ENCODE measurements around the gene HLA-B. TPM values are rescaled to one million over a fixed set of nuclear protein-coding genes. Genes with fewer than 3 reads are reported as not detected.

HLA-B gene
- total RNA-seq, 1 experiment from 2014 or later, result 1,556 TPM

DNA sequence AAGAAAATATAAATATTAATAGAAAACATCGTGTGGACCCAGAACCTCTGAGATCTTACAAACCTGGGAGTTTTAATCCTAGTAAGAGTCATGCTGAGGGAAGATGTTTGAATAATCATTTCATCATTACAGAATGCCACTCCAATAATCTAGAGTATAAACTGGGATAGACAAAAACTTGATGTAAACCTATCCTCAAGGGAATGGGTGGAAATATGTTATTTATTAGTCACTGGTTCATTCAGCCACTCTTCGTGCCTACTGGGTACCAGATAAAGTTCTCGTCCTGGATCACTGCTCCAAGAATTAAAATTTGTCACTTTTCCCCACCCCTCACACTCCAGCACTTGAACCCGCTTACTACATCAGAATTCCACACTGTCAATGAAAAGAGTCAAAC, 7.7 kb downstream of the HLA-B start:
- no peak overlapping the region for H2AFZ ChIP-seq (ENCODE audit: low read length)
- no peak overlapping the region for H3K27ac ChIP-seq (ENCODE audit: low read length)
- DNase-seq, result no peak
- no peak overlapping the region for H3K4me2 ChIP-seq (ENCODE audit: low read depth, low read length, poor library complexity, severe bottlenecking)
- peaks cover 15% of the 10 kb centered on the region for H3K4me1 ChIP-seq (ENCODE audit: low read length)
- H3K27me3 ChIP-seq (ENCODE audit: low read length), result no peaks in the 10 kb centered on the region
- H3K36me3 ChIP-seq (ENCODE audit: insufficient read depth, low read length), result no peaks in the 10 kb centered on the region; the same call in none of the 2 replicates
- no peaks in the 10 kb centered on the region for H3K9me3 ChIP-seq (ENCODE audit: low read length)
- no peaks in the 10 kb centered on the region for H3K9me2 ChIP-seq (replicated peaks; ENCODE audit: insufficient read depth, low read length)
- no peaks in the 10 kb centered on the region for H3K79me2 ChIP-seq (ENCODE audit: low read length)
- H4K20me1 ChIP-seq (ENCODE audit: insufficient read depth, low read depth, low read length), result peaks cover 7% of the 10 kb centered on the region; the same call in 1 of the 2 replicates
- no peak overlapping the region for H3K9ac ChIP-seq (ENCODE audit: low read length)
- H3K4me3 ChIP-seq (ENCODE audit: low read length), result no peak overlapping the region

DNA sequence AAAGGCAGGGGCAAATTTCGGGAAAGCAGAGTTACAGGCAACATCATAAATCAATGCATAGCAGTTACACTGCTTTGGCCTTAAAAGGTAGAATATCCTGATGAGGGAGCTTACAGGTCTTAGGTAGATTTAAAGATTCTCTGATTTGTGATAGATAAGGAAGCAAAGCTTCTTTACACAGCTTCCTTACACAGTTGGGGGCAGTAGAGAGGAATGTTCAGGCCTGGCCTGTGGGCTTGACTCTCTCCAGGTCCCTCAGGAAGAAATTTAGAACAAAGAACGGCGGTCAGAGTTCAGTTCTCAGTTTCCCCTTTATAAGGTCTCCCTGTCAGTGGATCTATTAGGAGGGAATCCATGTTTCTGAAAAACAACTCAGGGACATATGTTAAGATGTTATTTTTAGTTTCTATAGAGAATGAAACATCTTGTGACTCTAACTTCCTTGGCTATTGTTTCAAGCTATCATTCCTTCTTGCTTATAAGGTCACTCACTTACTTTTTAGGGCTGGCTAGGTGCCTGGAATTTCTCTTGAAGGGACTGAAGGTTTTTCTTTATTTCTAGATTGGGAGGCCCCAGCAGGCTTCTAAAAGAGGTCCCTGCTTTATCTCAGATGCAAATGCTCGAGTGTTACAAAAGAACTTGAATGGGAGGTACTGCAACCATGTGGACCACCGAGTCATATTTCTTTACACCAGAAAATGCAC, 11.8 kb downstream of the HLA-B start:
- H2AFZ ChIP-seq (ENCODE audit: low read length), result no peak overlapping the region
- no peaks in the 10 kb centered on the region for H3K79me2 ChIP-seq (ENCODE audit: low read length)
- no peaks in the 10 kb centered on the region for H3K36me3 ChIP-seq (ENCODE audit: insufficient read depth, low read length)
- no peak overlapping the region for H3K4me3 ChIP-seq (ENCODE audit: low read length)
- DNase-seq, result no peak
- H3K9me2 ChIP-seq (replicated peaks; ENCODE audit: insufficient read depth, low read length), result no peaks in the 10 kb centered on the region
- no peak overlapping the region for H3K9ac ChIP-seq (ENCODE audit: low read length)
- H3K4me1 ChIP-seq (ENCODE audit: low read length), result peaks cover under 1% of the 10 kb centered on the region; the same call in 1 of the 2 replicates
- H3K4me2 ChIP-seq (ENCODE audit: low read depth, low read length, poor library complexity, severe bottlenecking), result no peak overlapping the region
- no peak overlapping the region for H3K27ac ChIP-seq (ENCODE audit: low read length)
- H4K20me1 ChIP-seq (ENCODE audit: insufficient read depth, low read depth, low read length), result no peaks in the 10 kb centered on the region
- no peaks in the 10 kb centered on the region for H3K9me3 ChIP-seq (ENCODE audit: low read length)
- no peaks in the 10 kb centered on the region for H3K27me3 ChIP-seq (ENCODE audit: low read length)

DNA sequence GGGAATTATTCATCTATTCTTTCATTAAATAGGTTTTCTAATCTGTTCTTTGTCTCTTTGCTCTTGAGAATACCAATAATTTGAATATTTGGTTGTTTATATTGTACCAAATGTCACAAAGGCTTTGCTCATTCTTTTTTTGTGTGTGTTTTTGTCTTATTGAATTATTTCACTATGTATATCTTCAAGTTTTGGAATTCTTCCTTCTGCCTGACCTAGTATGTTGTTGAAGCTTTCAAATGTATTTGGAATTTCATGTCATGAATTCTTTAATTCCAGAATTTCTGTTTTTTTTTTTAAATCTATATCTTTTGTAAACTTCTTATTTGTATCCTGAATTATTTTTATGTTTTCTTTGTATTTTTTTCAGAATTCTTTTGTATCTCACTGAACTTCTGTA, 16.8 kb downstream of the HLA-B start:
- H3K36me3 ChIP-seq (ENCODE audit: insufficient read depth, low read length), result no peaks in the 10 kb centered on the region
- H3K27me3 ChIP-seq (ENCODE audit: low read length), result no peaks in the 10 kb centered on the region
- no peak overlapping the region for H3K4me3 ChIP-seq (ENCODE audit: low read length)
- no peak overlapping the region for H2AFZ ChIP-seq (ENCODE audit: low read length)
- H4K20me1 ChIP-seq (ENCODE audit: insufficient read depth, low read depth, low read length), result no peaks in the 10 kb centered on the region
- no peaks in the 10 kb centered on the region for H3K9me2 ChIP-seq (replicated peaks; ENCODE audit: insufficient read depth, low read length)
- no peak overlapping the region for H3K27ac ChIP-seq (ENCODE audit: low read length)
- no peak overlapping the region for H3K9ac ChIP-seq (ENCODE audit: low read length)
- DNase-seq, result no peak
- H3K9me3 ChIP-seq (ENCODE audit: low read length), result peaks cover 9% of the 10 kb centered on the region
- H3K4me2 ChIP-seq (ENCODE audit: low read depth, low read length, poor library complexity, severe bottlenecking), result no peak overlapping the region
- no peaks in the 10 kb centered on the region for H3K4me1 ChIP-seq (ENCODE audit: low read length)
- H3K79me2 ChIP-seq (ENCODE audit: low read length), result no peaks in the 10 kb centered on the region

DNA sequence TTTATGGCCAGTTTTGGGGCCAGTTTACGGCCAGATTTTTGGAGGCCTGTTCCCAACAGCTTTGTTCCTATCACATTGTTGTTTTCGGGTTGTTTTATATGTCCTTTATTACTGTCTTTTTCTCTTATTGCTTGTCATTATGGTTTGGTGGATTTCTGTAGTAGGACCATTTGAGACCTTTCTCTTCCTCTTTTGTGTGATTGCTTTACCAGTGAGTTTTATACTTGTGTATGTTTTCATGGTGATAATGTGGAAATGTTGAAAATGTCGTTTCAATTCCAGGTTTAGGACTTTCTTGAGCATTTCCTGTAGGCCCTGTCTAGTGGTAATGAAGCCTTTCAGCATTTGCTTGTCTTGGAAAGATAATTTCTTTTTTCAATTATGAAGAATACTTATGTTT, 17.8 kb downstream of the HLA-B start:
- H3K36me3 ChIP-seq (ENCODE audit: insufficient read depth, low read length), result no peaks in the 10 kb centered on the region
- no peaks in the 10 kb centered on the region for H3K79me2 ChIP-seq (ENCODE audit: low read length)
- no peaks in the 10 kb centered on the region for H3K27me3 ChIP-seq (ENCODE audit: low read length)
- H3K9me3 ChIP-seq (ENCODE audit: low read length), result peaks cover 9% of the 10 kb centered on the region
- no peak overlapping the region for H3K4me2 ChIP-seq (ENCODE audit: low read depth, low read length, poor library complexity, severe bottlenecking)
- H3K9ac ChIP-seq (ENCODE audit: low read length), result no peak overlapping the region
- DNase-seq, result no peak
- H3K9me2 ChIP-seq (replicated peaks; ENCODE audit: insufficient read depth, low read length), result no peaks in the 10 kb centered on the region
- H3K4me1 ChIP-seq (ENCODE audit: low read length), result no peaks in the 10 kb centered on the region
- no peak overlapping the region for H3K27ac ChIP-seq (ENCODE audit: low read length)
- no peak overlapping the region for H3K4me3 ChIP-seq (ENCODE audit: low read length)
- H2AFZ ChIP-seq (ENCODE audit: low read length), result no peak overlapping the region
- no peaks in the 10 kb centered on the region for H4K20me1 ChIP-seq (ENCODE audit: insufficient read depth, low read depth, low read length)

DNA sequence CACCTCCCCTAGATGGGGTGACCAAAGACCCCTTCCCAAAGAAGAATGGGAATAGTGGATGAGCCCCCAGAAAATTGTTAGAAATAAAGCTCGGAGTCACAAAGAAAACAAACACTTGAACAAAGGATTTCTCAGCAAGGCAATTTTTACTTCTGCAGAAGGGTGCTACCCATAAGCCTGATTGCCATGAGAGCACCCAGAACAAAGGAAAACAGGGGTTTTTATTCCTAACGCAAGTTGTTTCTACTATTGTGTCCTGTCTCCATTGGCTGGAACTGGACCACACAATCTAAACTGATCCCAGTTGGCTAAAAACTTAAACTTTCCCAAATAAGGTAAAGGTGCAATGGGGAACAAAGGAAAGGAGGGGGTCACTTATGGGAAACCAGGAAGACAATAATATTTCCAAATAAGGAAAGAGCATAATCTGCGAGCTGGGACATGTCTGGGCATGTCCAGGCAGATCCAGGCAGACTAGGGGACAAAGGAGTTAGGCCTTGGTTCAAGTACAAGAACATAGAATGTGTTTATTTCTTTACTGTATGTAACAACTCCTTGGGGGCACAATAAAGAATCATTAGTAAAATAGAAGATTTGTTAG, 20.0 kb downstream of the HLA-B start:
- H2AFZ ChIP-seq (ENCODE audit: low read length), result no peak overlapping the region
- H3K4me3 ChIP-seq (ENCODE audit: low read length), result no peak overlapping the region
- H3K9ac ChIP-seq (ENCODE audit: low read length), result no peak overlapping the region
- H3K9me3 ChIP-seq (ENCODE audit: low read length), result peaks cover 9% of the 10 kb centered on the region
- DNase-seq, result no peak
- H3K4me1 ChIP-seq (ENCODE audit: low read length), result no peaks in the 10 kb centered on the region
- no peaks in the 10 kb centered on the region for H3K36me3 ChIP-seq (ENCODE audit: insufficient read depth, low read length)
- H3K79me2 ChIP-seq (ENCODE audit: low read length), result no peaks in the 10 kb centered on the region
- no peak overlapping the region for H3K27ac ChIP-seq (ENCODE audit: low read length)
- H3K9me2 ChIP-seq (replicated peaks; ENCODE audit: insufficient read depth, low read length), result no peaks in the 10 kb centered on the region
- H3K27me3 ChIP-seq (ENCODE audit: low read length), result no peaks in the 10 kb centered on the region
- no peaks in the 10 kb centered on the region for H4K20me1 ChIP-seq (ENCODE audit: insufficient read depth, low read depth, low read length)
- no peak overlapping the region for H3K4me2 ChIP-seq (ENCODE audit: low read depth, low read length, poor library complexity, severe bottlenecking)

DNA sequence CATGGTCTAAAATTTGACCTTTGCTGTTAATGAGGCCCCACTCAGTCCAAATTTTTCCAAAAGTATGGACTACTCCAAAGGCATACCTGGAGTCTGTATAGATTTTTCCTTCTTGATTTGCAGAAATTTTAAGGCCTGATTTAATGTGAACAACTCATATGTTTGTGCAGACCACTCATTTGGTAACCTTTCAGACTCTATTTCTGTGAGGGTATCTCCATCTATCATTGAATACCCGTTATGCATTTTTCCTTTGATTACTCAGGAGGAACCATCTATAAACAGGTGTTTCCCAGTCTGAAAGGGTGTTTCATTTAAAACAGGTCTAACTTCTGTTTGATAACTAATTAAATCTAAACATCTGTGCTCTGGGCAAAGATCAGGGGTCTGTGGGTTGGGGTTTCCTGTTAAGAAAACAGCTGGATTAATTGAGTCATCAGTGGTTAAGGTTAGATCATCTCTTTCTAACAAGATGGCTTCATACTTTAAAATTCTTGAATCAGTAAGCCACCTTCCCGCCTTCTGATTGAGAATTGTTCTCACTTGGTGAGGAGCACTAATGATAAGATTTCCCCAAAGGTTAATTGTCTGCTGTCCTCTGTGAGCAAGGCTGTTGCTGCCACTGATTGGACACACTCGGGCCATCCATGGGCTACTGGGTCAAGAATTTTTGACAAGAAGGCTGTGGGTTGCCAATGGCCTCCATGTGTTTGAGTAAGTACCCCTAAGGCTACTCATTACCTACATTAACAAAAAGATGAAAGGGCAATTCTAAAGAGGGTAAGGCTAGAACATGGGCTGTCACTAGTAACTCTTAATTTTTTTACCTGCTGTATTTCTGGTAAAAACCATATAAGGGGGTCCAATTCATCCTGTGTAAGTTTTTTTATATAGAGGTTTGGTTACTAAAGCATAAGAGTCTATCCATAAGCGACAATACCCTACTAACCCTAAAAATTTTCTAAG, 24.1 kb downstream of the HLA-B start:
- Histone ChIP-seq H3K4me1 (ENCODE audit: low read length) (no peaks in the 10 kb centered on the region), H3K4me3 (ENCODE audit: low read length) (no peak overlapping the region), H3K9ac (ENCODE audit: low read length) (no peak overlapping the region), H2AFZ (ENCODE audit: low read length) (no peak overlapping the region), H4K20me1 (ENCODE audit: insufficient read depth, low read depth, low read length) (no peaks in the 10 kb centered on the region), H3K36me3 (ENCODE audit: insufficient read depth, low read length) (no peaks in the 10 kb centered on the region), H3K4me2 (ENCODE audit: low read depth, low read length, poor library complexity, severe bottlenecking) (no peak overlapping the region), H3K9me3 (ENCODE audit: low read length) (peaks cover 9% of the 10 kb centered on the region), H3K9me2 (replicated peaks; ENCODE audit: insufficient read depth, low read length) (no peaks in the 10 kb centered on the region), H3K27me3 (ENCODE audit: low read length) (no peaks in the 10 kb centered on the region), H3K79me2 (ENCODE audit: low read length) (no peaks in the 10 kb centered on the region), H3K27ac (ENCODE audit: low read length) (no peak overlapping the region)
- no peak for DNase-seq

DNA sequence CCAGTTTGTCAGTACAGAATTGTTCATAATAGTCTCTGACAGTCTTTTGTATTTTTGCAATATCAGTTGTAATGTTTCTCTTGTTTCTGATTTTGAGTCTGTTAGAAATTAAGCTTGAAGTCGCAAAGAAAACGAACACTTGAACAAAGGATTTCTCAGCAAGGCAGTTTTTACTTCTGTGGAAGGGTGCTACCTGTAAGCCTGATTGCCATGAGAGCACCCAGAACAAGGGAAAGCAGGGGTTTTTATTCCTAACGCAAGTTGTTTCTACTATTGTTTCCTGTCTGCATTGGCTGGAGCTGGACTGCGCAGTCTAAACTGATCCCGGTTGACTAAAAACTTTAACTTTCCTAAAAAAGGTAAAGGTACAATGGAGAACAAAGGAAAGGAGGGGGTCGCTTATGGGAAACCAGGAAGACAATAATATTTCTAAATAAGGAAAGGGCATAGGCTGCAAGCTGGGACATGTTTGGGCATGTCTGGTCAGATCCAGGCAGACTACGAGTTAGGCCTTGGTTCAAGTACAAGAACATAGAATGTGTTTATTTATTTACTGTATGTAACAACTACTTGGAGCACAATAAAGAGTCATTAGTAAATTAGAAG, 28.5 kb downstream of the HLA-B start:
- Histone ChIP-seq H4K20me1 (ENCODE audit: insufficient read depth, low read depth, low read length) (no peaks in the 10 kb centered on the region), H3K36me3 (ENCODE audit: insufficient read depth, low read length) (no peaks in the 10 kb centered on the region), H3K4me2 (ENCODE audit: low read depth, low read length, poor library complexity, severe bottlenecking) (no peak overlapping the region), H3K27me3 (ENCODE audit: low read length) (no peaks in the 10 kb centered on the region), H3K9me2 (replicated peaks; ENCODE audit: insufficient read depth, low read length) (no peaks in the 10 kb centered on the region), H3K4me1 (ENCODE audit: low read length) (no peaks in the 10 kb centered on the region), H3K9me3 (ENCODE audit: low read length) (no peaks in the 10 kb centered on the region), H3K4me3 (ENCODE audit: low read length) (no peak overlapping the region), H2AFZ (ENCODE audit: low read length) (no peak overlapping the region), H3K79me2 (ENCODE audit: low read length) (no peaks in the 10 kb centered on the region), H3K27ac (ENCODE audit: low read length) (no peak overlapping the region), H3K9ac (ENCODE audit: low read length) (no peak overlapping the region)
- DNase-seq, result no peak

DNA sequence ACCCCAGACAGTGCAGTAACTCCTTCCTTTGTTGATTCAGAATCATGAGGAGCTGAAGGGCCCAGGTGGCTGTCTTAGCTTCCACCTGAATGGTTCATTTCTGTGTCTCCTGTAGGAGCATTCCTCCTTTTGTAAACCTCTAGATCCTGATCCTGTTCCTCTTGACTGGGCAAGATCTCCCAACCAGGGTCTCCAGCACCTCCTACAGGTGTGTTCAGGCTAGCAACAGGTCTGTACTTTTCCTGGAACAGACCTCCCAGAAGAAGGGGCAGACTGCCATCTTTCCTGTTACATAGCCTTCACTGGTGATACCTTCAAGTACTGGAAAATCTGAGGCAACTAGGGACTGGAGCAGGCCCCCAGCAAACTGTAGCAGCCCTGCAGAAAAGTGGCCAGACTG, 35.2 kb downstream of the HLA-B start:
- H3K4me3 ChIP-seq (ENCODE audit: low read length), result no peak overlapping the region
- H3K27me3 ChIP-seq (ENCODE audit: low read length), result no peaks in the 10 kb centered on the region
- H3K9me3 ChIP-seq (ENCODE audit: low read length), result no peaks in the 10 kb centered on the region
- no peaks in the 10 kb centered on the region for H3K9me2 ChIP-seq (replicated peaks; ENCODE audit: insufficient read depth, low read length)
- H4K20me1 ChIP-seq (ENCODE audit: insufficient read depth, low read depth, low read length), result no peaks in the 10 kb centered on the region
- H3K4me1 ChIP-seq (ENCODE audit: low read length), result no peaks in the 10 kb centered on the region
- no peak overlapping the region for H3K9ac ChIP-seq (ENCODE audit: low read length)
- no peak overlapping the region for H3K4me2 ChIP-seq (ENCODE audit: low read depth, low read length, poor library complexity, severe bottlenecking)
- H3K36me3 ChIP-seq (ENCODE audit: insufficient read depth, low read length), result no peaks in the 10 kb centered on the region
- DNase-seq, result no peak
- no peaks in the 10 kb centered on the region for H3K79me2 ChIP-seq (ENCODE audit: low read length)
- H2AFZ ChIP-seq (ENCODE audit: low read length), result no peak overlapping the region
- H3K27ac ChIP-seq (ENCODE audit: low read length), result no peak overlapping the region
